ENCODE measurements around the gene CHRM4.
"Not testable (repeated sequence)": the region's sequence is repeated elsewhere in the genome, so short reads cannot be mapped to it uniquely, and the experiment has no call there.

CHRM4 gene

DNA sequence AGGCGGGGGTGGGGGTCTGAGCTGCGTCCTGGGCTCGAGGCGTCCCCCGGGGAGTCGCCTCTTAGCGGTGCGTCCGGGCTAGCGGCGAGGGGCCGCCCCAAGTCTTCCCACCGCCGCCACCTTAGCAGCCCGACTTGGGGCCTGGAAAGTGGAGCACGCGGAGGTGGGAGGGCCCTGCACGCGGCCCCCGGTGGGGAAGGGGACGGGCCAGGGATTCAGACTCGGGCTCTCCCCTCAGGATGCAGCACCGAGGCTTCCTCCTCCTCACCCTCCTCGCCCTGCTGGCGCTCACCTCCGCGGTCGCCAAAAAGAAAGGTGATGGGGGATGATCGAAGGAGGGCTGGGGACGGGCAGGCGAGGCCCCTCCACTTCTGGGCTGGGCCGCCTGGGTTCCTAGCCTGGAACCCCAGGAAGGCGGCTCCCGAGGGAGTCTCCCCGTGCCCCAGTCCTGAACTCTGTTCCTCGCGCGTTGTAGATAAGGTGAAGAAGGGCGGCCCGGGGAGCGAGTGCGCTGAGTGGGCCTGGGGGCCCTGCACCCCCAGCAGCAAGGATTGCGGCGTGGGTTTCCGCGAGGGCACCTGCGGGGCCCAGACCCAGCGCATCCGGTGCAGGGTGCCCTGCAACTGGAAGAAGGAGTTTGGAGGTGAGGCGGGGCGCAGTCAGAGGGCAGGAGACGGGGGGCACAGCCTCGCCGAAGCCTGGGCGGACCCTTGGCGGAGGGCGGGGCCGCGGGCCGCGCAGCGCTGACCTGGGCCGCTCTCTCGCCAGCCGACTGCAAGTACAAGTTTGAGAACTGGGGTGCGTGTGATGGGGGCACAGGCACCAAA, 9.5 kb downstream of the CHRM4 start:
- peak; percentile 43 for DNase-seq

DNA sequence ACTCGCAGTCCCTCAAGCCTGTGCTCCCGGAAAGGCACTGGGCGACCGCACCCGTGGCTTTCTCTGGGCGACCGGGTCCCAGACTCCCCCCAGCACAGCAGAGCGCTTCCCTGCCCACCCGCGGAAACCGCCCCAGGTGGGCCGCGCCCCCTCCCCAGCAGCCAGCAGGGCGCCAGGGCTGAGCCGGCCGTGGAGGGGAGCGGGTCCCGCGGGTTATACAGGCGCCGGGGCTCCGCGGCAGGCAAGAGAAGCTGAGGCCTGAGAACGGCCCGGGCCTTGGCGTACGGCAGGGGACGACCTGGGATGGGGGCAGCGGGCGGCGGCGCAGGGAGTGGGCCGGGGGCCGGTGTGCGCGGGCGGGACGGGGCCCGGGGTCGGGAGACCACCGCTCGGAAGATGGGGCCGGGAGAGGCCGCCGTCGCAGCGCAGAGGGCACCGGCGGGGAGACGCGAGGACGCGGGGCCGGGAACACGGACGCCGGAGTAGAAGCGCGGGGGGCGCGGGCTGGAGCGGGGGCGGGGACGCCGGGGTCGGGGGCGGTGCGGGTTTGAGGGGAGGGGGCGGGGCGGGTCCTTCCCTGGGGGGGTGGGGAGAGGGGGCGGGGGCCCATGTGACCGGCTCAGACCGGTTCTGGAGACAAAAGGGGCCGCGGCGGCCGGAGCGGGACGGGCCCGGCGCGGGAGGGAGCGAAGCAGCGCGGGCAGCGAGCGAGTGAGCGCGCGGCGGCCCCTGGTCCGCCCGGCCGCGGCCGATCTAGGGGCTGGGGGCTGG, 10.3 kb downstream of the CHRM4 start, which contains the start of gene MDK:
Gene MDK (plus strand): TSS at position 622 of the 771 bp plus-strand sequence. CDS start 389 bp downstream, outside the sequence.
- DNase-seq, result peak; percentile 45

DNA sequence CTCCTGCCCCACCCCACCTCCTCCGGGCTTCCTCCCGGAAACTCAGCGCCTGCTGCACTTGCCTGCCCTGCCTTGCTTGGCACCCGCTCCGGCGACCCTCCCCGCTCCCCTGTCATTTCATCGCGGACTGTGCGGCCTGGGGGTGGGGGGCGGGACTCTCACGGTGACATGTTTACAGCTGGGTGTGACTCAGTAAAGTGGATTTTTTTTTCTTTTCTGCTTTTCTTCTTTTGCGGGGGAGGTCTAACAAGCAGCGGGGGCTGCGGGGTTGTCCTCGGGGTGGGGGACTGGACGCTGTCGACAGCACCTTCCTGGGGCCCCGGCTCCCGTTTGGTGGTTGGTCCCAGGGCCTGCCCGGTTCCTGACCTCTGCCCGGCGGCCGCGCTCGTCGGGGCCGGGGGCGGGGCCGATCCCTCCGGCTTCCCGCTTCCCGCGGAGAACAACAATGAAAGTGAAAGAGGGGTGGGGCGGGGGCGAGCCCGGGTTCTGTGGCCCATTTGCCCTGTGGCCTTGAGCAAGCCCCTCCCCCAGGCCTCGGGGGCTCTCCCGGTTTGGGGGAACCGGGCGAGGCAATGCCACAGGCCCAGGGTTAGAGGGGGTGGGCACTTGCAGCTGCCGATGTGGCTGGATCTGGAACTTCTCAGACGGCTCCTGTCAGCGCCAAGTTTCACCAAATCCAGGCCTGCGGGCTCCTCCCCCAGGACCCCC, 11.1 kb downstream of the CHRM4 start:
- DNase-seq, result peak; percentile 74

DNA sequence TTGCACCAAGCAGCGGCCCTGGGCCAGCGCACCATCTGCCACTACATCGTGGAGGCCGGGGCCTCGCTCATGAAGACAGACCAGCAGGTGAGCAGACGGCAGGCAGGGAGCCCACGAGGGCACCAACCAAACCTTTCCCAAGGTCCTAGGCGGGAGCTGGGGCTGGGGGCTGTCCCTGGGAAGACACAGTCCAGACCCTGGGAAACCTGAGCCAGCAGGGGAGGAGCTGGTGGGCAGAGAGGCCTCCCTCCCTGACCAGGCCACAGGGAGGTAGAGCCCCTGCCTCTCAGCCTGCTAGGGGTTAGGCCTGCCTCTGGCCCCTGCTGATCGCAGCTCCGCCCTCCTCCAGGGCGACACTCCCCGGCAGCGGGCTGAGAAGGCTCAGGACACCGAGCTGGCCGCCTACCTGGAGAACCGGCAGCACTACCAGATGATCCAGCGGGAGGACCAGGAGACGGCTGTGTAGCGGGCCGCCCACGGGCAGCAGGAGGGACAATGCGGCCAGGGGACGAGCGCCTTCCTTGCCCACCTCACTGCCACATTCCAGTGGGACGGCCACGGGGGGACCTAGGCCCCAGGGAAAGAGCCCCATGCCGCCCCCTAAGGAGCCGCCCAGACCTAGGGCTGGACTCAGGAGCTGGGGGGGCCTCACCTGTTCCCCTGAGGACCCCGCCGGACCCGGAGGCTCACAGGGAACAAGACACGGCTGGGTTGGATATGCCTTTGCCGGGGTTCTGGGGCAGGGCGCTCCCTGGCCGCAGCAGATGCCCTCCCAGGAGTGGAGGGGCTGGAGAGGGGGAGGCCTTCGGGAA, 11.9 kb downstream of the CHRM4 start:
- peak; percentile 17 for DNase-seq

DNA sequence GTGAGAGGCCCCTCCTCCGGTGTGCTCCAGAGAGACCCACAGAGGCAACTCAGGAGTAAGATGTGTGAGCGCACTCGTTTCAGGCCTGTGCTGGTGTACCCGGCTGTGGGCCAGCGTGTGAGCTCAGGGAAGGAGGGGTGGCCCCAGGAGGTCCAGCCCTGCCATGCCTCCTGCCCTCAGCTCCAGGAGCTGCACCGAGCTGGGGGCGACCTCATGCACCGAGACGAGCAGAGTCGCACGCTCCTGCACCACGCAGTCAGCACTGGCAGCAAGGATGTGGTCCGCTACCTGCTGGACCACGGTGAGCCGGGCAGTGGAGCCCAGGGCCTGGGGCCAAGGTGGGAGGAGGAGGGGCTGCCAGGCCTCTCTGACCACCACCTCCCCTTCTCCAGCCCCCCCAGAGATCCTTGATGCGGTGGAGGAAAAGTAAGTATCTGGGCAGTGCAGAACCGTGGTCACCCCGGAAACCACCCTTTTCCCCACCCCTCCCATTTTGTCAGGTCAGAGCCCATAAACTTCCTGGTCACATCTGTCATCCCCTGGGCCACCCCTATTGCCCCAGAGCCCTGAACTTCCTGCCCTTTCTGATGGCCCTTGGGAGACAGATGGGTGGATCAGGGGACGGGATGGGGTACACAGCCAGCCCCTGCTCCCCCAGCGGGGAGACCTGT, 12.6 kb downstream of the CHRM4 start:
- no peak for DNase-seq

DNA sequence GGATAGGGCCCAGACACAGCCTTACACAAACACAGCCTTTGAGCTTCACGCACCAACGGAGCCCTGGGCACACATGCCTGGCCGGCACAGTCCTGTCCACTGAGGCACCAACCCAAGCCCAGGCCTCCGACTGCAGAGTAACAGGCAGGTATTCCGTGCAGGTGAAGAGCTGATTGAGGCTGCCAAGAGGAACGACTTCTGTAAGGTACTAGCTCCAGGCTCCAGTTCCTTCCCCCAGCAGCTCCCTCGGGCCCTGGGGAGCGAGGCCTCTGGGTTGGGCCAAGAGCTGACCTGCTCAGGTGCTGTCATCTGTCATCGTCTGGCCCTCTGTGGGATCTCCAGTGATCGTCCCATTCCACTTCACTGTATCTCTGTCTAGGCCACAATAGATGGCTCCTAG, 13.3 kb downstream of the CHRM4 start:
- no peak for DNase-seq

DNA sequence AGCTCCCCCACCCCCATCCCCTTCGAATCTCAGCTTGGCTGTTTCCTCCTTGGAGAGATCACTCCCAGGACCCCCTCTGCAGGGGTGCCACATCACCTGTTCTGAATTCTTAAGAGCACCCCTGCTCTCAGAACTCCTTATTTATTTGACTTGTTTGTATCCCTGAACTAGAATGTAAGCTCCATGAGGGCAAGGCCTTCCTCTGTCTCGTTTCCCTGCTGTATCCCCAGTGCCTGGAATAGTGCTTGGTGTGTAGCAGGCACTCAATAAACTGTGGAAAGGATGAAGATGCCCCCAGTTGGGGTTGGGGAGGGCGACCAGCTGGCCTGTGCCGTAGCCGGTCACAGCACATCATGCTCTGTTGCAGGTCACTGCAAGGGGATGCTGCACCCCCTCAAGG, 13.7 kb downstream of the CHRM4 start:
- DNase-seq, result no peak

DNA sequence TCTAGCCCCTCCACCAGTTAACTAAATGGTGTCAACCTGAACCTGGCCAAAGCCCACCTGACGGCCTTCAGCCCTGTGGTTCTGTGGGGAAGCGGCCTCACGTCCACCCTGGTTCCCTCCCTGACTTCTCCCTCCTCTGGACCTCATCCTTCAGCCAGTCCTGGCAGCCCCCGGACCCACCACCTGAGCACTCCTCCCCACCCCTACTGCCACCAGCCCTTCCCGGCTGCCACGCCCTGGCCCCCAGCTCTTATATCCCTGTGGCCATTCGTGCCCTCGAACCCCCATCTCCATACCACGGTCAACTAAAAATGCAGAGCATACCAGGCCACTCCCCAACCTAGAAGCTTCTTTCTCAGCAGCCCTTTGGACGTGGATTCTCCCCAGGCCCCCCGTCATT, 14.3 kb downstream of the CHRM4 start:
- DNase-seq, result no peak

DNA sequence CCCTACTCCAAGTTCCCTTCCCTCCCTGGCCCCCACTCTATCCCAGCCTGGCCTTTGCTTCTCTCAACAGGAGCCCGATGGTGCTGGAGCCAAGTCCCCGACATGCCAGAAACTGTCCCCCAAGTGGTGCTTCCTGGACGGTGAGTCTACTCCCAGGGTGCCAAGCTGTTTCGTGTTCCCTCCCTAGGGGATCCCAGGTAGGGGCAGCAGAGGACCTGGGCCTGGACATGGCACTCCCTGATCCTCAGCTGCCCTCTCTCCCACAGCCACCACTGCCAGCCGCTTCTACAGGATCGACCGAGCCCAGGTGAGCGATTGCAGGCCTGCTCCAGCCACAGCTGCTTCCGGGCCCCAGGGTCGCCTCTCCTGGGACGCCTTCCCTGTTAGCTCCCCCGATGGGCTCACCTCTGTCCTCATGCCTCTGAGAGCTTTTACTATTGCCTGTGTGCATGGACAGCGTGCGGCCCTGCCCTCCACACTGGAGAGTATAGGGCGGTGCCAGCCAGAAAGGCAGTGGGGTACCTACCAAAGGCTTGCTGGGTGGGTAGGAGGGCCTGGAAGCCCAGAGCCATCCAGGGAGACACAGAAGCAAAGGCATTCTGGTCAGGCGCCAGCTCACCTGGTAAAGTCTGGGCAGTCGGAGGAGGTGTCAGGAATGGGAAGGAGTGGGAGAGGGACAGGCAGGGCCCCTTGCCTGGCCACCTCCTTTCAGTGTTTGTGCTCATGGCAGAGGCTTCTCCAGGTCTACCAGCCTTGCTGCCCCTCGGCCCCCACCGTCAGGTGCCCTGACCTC, 15.1 kb downstream of the CHRM4 start:
- DNase-seq, result no peak

DNA sequence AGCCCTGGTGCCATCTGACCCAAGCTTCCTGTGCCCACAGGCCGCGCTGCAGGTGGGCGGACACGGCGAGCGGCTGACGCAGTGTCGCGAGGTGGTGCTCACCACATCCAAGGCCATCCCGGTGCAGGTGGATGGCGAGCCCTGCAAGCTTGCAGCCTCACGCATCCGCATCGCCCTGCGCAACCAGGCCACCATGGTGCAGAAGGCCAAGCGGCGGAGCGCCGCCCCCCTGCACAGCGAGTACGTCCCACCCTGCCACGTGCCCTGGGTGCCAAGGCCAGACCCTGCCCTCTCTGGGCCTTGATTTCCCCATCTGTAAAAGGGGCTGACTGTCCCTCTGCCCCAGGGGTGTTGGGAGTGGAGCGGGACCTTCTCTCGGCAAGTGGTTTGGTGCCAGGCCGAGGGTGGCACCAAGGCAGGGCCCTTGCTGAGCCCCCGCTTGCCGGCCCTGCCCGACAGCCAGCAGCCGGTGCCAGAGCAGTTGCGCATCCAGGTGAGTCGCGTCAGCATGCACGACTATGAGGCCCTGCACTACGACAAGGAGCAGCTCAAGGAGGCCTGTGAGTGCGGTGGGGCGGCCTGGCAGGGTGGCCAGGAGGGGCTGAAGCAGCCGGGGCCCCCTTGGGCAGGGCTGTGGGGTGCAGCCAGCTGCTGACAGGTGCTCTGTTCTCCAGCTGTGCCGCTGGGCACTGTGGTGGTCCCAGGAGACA, 16.0 kb downstream of the CHRM4 start:
- no peak for DNase-seq

DNA sequence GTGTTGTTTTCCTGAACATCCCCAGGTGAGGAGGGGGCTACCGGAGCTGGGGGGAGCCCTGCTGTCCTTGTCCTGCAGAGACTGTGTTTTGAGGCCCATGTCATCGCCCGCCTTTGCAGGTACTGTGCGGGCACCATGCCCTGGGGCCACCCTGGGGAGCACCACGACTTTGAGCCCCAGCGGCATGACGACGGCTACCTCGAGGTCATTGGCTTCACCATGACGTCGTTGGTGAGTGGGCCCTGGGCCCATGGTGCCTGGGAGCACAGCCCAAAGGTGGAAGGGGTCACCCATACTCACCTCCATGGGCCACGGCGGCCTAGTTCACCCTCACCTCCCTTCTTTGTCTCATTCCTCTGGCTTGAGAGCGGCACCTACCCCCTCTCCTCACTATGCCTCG, 16.8 kb downstream of the CHRM4 start:
- no peak for DNase-seq

DNA sequence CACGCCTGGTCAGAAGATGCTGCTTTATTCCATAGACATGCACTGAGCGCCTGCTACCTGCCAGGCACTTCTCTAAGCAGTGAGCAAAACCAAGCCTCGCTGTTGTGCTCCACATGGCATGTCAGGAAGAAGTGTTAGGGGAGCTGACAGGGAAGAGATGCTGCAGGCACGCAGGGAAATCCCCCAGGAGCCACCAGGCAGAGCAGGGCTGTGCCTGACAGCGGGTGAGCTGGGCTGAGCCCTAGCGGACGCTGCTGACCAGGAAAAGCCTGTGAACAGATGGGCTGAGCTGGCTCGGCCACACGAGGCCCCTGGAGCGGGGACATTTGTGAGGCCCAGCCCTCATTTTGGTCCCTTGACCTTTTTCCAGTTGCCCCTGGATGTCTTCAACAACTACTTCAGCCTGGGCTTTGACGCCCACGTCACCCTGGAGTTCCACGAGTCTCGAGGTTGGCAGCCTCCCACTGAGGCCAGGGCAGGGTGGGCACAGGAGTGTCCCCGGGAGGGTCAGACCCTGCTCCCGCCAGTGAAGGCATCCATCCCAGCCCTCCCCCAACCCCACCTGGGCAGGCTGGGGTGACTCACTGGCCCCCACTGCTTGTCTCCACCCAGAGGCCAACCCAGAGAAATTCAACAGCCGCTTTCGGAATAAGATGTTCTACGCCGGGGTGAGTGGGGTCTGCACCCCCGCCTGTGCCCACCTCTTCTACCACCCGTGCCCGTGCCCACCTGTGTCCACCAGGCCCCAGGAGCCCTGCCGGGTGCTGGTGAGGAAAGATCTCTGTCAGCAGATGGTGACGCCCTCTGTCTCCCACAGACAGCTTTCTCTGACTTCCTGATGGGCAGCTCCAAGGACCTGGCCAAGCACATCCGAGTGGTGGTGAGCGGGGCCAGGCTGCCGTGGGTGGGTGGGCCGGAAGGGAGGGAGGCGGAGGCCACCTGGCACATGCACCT, 17.5 kb downstream of the CHRM4 start:
- DNase-seq, result no peak

DNA sequence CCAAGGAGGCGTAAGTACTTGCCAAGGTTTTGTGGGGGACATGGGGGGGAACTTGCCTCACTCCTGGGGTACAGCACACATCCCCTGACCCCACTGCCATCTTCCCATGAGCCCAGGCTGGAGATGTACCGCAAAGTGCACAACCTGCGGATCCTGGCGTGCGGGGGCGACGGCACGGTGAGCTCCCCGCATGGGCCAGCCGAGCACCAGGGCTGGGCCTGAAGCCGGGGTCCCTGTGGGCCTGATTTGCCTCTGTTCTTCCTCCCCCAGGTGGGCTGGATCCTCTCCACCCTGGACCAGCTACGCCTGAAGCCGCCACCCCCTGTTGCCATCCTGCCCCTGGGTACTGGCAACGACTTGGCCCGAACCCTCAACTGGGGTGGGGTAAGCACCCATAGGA, 19.1 kb downstream of the CHRM4 start:
- not testable (repeated sequence) for DNase-seq

DNA sequence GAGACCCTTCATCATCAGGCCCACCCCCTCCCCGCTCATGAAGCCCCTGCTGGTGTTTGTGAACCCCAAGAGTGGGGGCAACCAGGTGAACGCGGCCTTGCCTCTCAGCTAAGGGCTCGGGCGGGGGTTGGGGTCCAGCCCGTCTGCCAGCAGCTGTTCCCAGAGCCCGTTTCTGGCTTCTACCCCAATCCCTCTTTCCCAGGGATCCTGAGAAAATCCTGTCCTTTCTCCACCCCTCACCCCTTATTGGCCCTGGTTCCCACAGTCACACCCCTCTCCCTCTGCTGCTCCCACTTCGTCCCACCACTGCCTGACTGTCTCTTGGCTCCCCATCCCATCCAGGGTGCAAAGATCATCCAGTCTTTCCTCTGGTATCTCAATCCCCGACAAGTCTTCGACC, 19.5 kb downstream of the CHRM4 start:
- DNase-seq, result no peak

DNA sequence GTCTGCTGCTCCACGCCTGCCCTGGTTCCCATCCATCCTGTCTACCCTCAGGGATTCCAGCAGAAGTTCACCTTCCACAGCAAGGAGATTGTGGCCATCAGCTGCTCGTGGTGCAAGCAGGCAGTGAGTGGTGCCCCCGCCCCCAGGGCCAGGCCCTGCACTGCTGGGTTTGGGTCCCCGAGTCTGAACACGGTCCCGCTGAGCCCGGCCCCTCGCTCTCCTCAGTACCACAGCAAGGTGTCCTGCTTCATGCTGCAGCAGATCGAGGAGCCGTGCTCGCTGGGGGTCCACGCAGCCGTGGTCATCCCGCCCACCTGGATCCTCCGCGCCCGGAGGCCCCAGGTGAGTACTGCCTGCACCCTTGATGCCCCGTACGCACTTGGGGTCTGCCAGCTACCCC, 20.3 kb downstream of the CHRM4 start:
- not testable (repeated sequence) for DNase-seq

DNA sequence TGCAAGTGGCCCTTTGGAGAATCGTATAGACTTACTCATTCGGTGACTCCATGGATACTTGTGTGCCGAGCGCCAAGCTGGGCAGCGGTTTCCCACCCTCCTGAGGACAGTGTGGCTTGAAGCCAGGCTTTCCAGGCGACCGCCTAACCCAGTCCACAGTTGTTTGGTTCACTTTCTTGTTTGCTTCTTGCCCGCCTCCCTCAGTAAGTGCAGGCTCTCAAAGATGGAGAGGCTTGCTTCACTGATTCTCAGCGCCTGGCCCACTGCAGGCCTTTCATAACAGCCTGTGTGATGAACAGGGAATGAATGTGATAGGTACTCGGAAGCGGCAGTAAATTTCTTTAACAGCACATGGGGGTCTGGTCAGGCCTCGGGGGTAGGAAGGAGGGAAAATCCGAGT, 21.3 kb downstream of the CHRM4 start:
- DNase-seq, result peak; percentile 85

DNA sequence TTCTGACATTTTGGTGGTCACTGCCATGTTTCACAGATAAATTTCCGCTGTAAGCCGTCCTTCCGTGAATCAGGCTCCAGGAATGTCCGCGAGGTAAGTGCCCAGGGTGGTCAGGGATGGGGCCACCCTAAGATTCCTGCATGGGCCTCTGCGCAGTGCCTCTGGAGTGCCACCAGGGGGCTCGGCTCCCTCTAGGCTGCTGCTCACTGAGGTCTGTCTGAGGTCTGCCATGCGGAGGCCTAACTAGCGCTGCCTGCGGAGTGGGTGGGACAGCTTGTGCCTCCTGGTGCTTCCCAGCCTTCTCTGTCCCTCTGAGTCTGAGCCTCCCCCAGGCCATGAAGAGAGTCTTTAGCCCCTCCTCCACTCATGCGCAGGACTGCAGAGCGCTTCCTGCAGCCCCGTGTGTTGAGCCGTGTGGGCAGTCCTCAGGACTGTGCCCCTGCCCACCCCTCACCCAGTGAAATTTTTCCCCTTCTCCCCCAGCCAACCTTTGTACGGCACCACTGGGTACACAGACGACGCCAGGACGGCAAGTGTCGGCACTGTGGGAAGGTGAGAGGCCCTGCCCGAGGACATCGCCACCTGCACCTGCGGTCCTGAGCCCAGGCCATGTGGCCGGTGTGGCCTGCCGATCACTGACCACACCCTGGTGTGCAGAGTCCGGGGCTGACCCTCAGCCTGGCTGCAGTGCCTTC, 22.0 kb downstream of the CHRM4 start:
- DNase-seq, result peak; percentile 62

DNA sequence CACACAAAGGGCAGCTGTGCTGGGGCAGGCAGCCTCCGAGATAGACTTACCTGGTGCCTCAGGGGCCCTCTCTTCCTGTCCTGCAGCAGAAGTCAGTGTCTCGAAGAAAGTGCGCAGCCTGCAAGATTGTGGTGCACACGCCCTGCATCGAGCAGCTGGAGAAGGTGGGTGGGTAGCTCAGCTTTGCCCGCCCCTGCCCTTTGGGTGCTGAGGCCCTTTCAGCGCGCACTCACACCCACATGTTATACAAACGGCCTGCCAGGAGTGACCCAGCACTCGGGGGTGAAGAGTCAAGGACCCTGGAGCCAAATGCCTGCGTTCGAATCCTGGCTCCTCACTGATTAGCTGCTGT, 23.7 kb downstream of the CHRM4 start:
- DNase-seq, result no peak

All from DMS79 (cell line).